ENCODE data around the gene BABAM2.

Gene BABAM2

DNA sequence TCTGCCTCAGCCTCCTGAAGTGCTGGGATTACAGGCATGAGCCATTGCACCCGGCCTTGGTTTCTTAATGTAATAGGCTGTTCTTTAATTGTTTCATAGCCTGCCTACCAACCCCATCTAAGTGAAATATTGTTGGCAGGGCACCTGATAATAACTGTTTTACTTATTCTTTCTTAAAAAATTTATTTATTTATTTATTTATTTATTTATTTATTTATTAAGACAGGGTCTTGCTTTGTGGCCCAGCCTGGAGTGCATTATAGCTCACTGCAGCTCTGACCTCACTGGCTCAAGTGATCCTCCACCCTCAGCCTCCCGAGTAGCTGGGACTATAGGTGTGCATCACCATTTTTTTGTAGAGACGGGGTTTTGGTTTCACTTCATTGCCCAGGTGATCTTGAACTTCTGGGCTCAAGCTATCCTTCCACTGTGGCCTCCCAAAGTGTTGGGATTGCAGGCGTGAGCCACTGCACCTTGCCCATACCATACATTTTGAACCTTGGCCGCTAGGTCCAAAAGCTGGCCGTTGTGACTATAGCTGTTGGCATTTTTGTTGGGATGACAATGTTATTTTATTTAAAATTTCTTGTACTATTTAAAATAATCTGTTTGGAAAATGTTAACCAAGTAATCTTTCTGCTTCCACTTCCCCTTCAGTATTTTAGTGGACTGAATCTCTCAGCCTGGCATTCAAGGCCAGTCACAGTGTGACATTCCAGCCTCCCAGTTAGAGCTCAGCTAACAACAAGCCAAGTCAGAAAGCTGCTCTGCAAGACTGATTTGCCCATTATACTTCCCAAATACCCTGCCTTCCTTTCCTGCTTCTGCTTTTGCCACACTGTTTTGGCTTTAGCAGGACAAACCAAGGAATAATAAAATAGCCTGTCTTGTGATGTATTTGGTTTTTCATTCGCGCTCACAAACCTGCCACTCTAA lies 52.4 kb downstream of the BABAM2 start:
- H3K36me3 ChIP-seq (ENCODE audit: control insufficient read depth, insufficient read depth, low read length), result no peaks in the 10 kb centered on the region
- TF ChIP-seq, protein P1, sequence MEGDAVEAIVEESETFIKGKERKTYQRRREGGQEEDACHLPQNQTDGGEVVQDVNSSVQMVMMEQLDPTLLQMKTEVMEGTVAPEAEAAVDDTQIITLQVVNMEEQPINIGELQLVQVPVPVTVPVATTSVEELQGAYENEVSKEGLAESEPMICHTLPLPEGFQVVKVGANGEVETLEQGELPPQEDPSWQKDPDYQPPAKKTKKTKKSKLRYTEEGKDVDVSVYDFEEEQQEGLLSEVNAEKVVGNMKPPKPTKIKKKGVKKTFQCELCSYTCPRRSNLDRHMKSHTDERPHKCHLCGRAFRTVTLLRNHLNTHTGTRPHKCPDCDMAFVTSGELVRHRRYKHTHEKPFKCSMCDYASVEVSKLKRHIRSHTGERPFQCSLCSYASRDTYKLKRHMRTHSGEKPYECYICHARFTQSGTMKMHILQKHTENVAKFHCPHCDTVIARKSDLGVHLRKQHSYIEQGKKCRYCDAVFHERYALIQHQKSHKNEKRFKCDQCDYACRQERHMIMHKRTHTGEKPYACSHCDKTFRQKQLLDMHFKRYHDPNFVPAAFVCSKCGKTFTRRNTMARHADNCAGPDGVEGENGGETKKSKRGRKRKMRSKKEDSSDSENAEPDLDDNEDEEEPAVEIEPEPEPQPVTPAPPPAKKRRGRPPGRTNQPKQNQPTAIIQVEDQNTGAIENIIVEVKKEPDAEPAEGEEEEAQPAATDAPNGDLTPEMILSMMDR (IDR thresholded peaks at IDR 0.05), result no peak
- H3K4me1 ChIP-seq, result no peaks in the 10 kb centered on the region
- no peaks in the 10 kb centered on the region for H3K27me3 ChIP-seq (ENCODE audit: control insufficient read depth, insufficient read depth, low read length)
- H2AFZ ChIP-seq, result no peak overlapping the region
- peaks cover 7% of the 10 kb centered on the region for H3K79me2 ChIP-seq
- H3K4me2 ChIP-seq (ENCODE audit: low read length), result no peak overlapping the region
- H3K27ac ChIP-seq, result no peak overlapping the region
- H3K9me3 ChIP-seq (ENCODE audit: control insufficient read depth, low read length), result no peaks in the 10 kb centered on the region
- no peak overlapping the region for H3K4me3 ChIP-seq (ENCODE audit: low read depth, low read length)
- H3K9ac ChIP-seq, result no peak overlapping the region

DNA sequence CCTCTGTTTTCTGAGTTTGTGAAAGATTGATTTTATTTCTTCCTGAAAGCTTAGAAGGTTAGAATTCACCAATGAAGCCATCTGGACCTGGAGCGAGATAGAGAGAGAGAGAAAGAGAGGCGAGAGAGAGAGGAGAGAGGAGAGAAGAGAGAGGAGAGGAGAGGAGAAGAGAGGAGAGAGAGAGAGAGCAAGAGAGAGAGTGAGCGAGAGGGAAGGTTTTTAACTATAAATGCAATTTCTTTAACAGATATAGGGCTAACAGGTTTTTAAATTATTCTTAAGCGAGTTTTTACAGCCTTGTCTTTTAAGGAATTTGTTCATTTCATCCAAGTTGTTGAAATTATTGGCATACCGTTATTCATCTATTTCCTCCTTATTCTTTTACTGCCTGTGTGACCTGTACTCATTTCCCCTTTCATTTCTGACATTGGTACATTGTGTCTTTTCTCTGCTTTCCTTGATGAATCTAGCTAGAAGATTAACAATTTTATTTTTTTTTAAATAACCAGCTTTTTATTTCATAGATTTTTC lies 56.1 kb downstream of the BABAM2 start:
- H3K27me3 ChIP-seq (ENCODE audit: control insufficient read depth, insufficient read depth, low read length), result no peaks in the 10 kb centered on the region
- H3K4me3 ChIP-seq (ENCODE audit: low read depth, low read length), result no peak overlapping the region
- no peak overlapping the region for H3K27ac ChIP-seq
- H3K4me1 ChIP-seq, result no peaks in the 10 kb centered on the region
- no peak overlapping the region for H3K4me2 ChIP-seq (ENCODE audit: low read length)
- TF ChIP-seq, protein P1 (IDR thresholded peaks at IDR 0.05), result no peak
- H3K9me3 ChIP-seq (ENCODE audit: control insufficient read depth, low read length), result no peaks in the 10 kb centered on the region
- peaks cover 10% of the 10 kb centered on the region for H3K79me2 ChIP-seq
- no peak overlapping the region for H2AFZ ChIP-seq
- H3K9ac ChIP-seq, result no peak overlapping the region
- H3K36me3 ChIP-seq (ENCODE audit: control insufficient read depth, insufficient read depth, low read length), result no peaks in the 10 kb centered on the region

DNA sequence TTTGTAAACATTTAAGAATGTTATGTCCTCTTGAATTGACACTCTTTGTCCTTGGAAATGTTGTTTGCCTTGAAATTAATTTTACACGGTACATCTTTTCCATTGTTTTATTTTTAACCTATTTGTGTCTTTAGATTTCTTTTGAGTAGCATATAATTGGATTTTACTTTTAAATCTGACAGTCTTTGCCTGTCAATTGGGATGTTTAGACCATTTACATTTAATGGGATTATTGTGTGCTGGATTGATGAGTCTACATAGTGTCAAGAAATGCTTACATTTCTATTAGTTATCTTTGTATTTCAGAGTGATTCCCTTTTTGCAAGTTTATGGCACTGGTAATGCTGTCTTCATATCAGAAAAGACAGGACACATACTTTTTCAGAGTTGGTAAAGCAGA lies 61.5 kb downstream of the BABAM2 start:
- Histone ChIP-seq H3K9ac (no peak overlapping the region), H3K4me2 (ENCODE audit: low read length) (no peak overlapping the region), H3K36me3 (ENCODE audit: control insufficient read depth, insufficient read depth, low read length) (no peaks in the 10 kb centered on the region), H3K4me3 (ENCODE audit: low read depth, low read length) (no peak overlapping the region), H3K4me1 (peaks cover 13% of the 10 kb centered on the region), H3K27ac (no peak overlapping the region), H3K27me3 (ENCODE audit: control insufficient read depth, insufficient read depth, low read length) (no peaks in the 10 kb centered on the region), H2AFZ (no peak overlapping the region), H3K79me2 (peaks cover 3% of the 10 kb centered on the region), H3K9me3 (ENCODE audit: control insufficient read depth, low read length) (no peaks in the 10 kb centered on the region)
- TF ChIP-seq, protein P1 (IDR thresholded peaks at IDR 0.05), result no peak

DNA sequence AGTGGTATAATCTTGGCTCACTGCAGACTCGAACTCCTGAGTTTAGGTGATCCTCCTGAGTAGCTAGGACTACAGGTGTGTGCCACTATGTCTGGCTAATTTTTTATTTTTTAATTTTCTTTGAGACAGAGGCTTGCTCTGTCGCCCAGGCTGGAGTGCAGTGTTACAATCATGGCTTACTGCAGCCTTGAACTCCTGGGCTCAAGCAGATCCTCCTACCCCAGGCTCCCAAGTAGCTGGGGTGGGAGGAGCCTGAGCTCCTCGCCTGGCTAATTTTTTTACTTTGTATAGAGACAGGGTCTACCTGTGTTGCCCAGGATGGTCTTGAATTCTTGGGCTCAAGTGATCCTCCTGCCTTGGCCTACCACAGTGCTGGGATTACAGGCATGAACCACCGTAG lies 62.5 kb downstream of the BABAM2 start:
- Histone ChIP-seq H3K9ac (no peak overlapping the region), H3K79me2 (peaks cover 3% of the 10 kb centered on the region), H3K9me3 (ENCODE audit: control insufficient read depth, low read length) (no peaks in the 10 kb centered on the region), H3K27me3 (ENCODE audit: control insufficient read depth, insufficient read depth, low read length) (no peaks in the 10 kb centered on the region), H3K4me3 (ENCODE audit: low read depth, low read length) (no peak overlapping the region), H3K4me1 (peaks cover 13% of the 10 kb centered on the region), H3K36me3 (ENCODE audit: control insufficient read depth, insufficient read depth, low read length) (no peaks in the 10 kb centered on the region), H2AFZ (no peak overlapping the region), H3K27ac (no peak overlapping the region), H3K4me2 (ENCODE audit: low read length) (no peak overlapping the region)
- TF ChIP-seq, protein P1 (IDR thresholded peaks at IDR 0.05), result no peak

Data from parathyroid adenoma (tissue), 2 donors.